ENCODE results near the gene SLC22A17.

- TF ChIP-seq, protein P1, sequence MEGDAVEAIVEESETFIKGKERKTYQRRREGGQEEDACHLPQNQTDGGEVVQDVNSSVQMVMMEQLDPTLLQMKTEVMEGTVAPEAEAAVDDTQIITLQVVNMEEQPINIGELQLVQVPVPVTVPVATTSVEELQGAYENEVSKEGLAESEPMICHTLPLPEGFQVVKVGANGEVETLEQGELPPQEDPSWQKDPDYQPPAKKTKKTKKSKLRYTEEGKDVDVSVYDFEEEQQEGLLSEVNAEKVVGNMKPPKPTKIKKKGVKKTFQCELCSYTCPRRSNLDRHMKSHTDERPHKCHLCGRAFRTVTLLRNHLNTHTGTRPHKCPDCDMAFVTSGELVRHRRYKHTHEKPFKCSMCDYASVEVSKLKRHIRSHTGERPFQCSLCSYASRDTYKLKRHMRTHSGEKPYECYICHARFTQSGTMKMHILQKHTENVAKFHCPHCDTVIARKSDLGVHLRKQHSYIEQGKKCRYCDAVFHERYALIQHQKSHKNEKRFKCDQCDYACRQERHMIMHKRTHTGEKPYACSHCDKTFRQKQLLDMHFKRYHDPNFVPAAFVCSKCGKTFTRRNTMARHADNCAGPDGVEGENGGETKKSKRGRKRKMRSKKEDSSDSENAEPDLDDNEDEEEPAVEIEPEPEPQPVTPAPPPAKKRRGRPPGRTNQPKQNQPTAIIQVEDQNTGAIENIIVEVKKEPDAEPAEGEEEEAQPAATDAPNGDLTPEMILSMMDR (IDR thresholded peaks at IDR 0.05; ENCODE audit: control extremely low read depth in 1 of 3, insufficient read depth in 1 of 3, low read depth in 1 of 3, low read length in 3 of 3): no peak
- TF ChIP-seq, protein P2, sequence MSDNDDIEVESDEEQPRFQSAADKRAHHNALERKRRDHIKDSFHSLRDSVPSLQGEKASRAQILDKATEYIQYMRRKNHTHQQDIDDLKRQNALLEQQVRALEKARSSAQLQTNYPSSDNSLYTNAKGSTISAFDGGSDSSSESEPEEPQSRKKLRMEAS (IDR thresholded peaks at IDR 0.05): peak; percentile 70
- peak; percentile 99 for TF ChIP-seq SP1 (IDR thresholded peaks at IDR 0.05; ENCODE audit: low read depth, low read length)
- peak; percentile 93 for TF ChIP-seq CREB1 (IDR thresholded peaks at IDR 0.05)
- TF ChIP-seq YY1 (IDR thresholded peaks at IDR 0.05; ENCODE audit: low read depth, low read length): peak; percentile 97
- TF ChIP-seq BRCA1 (IDR thresholded peaks at IDR 0.05; ENCODE audit: low read depth, low read length): no peak
- no peak for TF ChIP-seq HDAC6 (IDR thresholded peaks at IDR 0.05; ENCODE audit: low read depth, low read length)
- TF ChIP-seq POLR2A (IDR thresholded peaks at IDR 0.05; ENCODE audit: control extremely low read depth in 1 of 2, low read depth in 2 of 2, low read length in 2 of 2): peak; percentile 81 to 94
Measured at GRCh38 chr14:23320584-23321571, 31.8 kb downstream of the SLC22A17 start, which contains the start of gene PABPN1.

Measured in H1 (cell line).